OCI-LY7 (cell line): ENCODE measurements around the gene SLC35E1.

Experiments used
- CTCF ChIP-seq: fragments of 200-600 bp; sonication (generic); conservative IDR thresholded peaks from 2 replicates; pipeline ENCODE4 v1.5.1; 2014; ENCODE audit warnings: mild to moderate bottlenecking, antibody characterized with exemption, low read length, moderate library complexity, mixed read lengths
- EZH2phosphoT487 ChIP-seq: fragments of 200-600 bp; sonication (generic); IDR thresholded peaks from 2 replicates; pipeline ENCODE4 v1.6.1; 2018; ENCODE audit warnings: low read depth, borderline replicate concordance, mild to moderate bottlenecking, mixed run types, antibody characterized with exemption, low read length, moderate library complexity, mixed read lengths

DNA sequence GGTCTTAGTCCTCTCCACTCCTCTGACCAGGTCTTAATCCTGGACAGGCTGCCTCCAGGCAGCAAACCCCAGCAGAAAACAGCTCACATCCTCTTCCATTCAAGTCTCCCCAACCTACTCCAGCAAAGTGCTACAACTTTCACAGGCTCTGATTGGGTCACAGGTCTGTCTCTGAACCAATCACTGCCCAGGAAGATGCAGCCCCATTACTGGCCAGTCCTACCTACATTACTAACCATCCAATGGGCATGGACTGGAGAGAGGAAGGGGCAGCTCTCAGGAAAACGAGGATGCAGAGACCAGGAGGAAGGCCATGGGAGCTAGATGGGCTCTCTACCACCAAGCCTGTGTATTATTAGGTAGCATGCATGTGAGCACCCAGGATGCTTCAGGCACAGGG lies 43.6 kb upstream of the SLC35E1 start:
- TF ChIP-seq CTCF (no peak), EZH2phosphoT487 (no peak)
